ENCODE data around the gene MT1F.

DNA sequence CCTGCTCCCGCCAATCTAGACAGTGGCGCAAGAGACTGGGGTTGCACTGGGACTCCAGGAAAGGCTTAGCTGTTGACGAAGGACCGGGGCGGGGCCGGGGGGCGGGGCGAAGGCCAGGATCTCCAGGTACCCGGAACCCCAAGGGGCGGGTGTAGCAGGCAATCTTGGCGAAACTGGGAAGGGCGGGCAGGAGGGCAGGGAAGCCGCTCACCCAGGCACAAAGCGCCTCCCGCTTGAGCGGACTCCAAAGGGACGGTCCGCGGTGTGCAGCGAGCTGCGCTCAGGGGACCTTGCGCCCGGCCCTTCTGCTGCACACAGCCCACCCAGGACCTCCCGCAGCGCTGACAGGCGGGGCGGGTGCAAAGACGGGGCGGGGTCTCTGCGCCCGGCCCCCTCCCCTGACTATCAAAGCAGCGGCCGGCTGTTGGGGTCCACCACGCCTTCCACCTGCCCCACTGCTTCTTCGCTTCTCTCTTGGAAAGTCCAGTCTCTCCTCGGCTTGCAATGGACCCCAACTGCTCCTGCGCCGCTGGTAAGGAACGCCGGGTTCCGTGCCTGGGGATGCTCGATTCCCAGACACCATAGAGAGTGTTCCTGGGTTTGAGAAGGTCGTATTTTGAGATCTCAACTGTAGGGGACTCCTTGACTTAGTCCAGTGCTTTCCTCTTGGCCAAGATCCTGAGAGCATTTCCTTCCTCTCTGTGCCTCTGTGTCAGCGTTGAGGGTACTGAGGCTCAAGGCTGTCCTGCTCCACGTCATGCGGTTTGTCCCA lies at the start of gene MT1F:
- TF ChIP-seq, protein P1, sequence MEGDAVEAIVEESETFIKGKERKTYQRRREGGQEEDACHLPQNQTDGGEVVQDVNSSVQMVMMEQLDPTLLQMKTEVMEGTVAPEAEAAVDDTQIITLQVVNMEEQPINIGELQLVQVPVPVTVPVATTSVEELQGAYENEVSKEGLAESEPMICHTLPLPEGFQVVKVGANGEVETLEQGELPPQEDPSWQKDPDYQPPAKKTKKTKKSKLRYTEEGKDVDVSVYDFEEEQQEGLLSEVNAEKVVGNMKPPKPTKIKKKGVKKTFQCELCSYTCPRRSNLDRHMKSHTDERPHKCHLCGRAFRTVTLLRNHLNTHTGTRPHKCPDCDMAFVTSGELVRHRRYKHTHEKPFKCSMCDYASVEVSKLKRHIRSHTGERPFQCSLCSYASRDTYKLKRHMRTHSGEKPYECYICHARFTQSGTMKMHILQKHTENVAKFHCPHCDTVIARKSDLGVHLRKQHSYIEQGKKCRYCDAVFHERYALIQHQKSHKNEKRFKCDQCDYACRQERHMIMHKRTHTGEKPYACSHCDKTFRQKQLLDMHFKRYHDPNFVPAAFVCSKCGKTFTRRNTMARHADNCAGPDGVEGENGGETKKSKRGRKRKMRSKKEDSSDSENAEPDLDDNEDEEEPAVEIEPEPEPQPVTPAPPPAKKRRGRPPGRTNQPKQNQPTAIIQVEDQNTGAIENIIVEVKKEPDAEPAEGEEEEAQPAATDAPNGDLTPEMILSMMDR (IDR thresholded peaks at IDR 0.05): no peak
- no peak for TF ChIP-seq EZH2 (IDR thresholded peaks at IDR 0.05; ENCODE audit: borderline replicate concordance, insufficient read depth, low read depth, low read length, poor library complexity, severe bottlenecking)
